H1 (cell line): ENCODE results near the gene IL36A. TPM values are rescaled to one million over a fixed set of nuclear protein-coding genes. Genes with fewer than 3 reads are reported as not detected.

Experiments
- CTCF ChIA-PET: fragments of 300-600 bp; sonication (Branson Sonifier 250); formaldehyde crosslinking; loops from one replicate; lab custom pipeline; 2021; ENCODE audit not compliant: partially characterized antibody; lab: Charles Lee
- POLR2A ChIA-PET: fragments of 300-600 bp; sonication (Branson Sonifier 250); formaldehyde crosslinking; loops from one replicate; lab custom pipeline; 2021; ENCODE audit warnings: inconsistent platforms; ENCODE audit not compliant: partially characterized antibody; lab: Charles Lee
- DNase-seq, 2 experiments: peaks; one replicate each; pipeline versions ENCODE4 v3.0.0 to v3.0.0-alpha.2; 2010 to 2022; ENCODE audit warnings: low spot score in 2 of 2, low read depth in 1 of 2, mixed read lengths in 1 of 2
- FAIRE-seq: peaks from 2 replicates; lab custom pipeline; 2011; peaks lifted over from hg19 to GRCh38; lab: Jason Lieb, UNC
- H2AFZ ChIP-seq: 2 replicates; pipeline ENCODE4 v1.8.1; 2012; ENCODE audit warnings: low read length, inconsistent platforms
- H2AK5ac ChIP-seq: 2 replicates; pipeline ENCODE4 v1.6.1; 2013; ENCODE audit warnings: low read depth, low read length
- H2BK120ac ChIP-seq: replicated peaks from 2 replicates; pipeline ENCODE3; 2013; ENCODE audit warnings: low read depth, low read length, inconsistent platforms
- H2BK12ac ChIP-seq: 2 replicates; pipeline ENCODE4 v1.6.1; 2013; ENCODE audit warnings: low read depth, low read length
- H2BK15ac ChIP-seq: 2 replicates; pipeline ENCODE4 v1.6.1; 2013; ENCODE audit warnings: low read length
- H2BK20ac ChIP-seq: 2 replicates; pipeline ENCODE4 v1.6.1; 2013; ENCODE audit warnings: low read length
- H2BK5ac ChIP-seq: 2 replicates; pipeline ENCODE4 v1.6.1; 2013; ENCODE audit warnings: low read depth, low read length
- H3K14ac ChIP-seq: 2 replicates; pipeline ENCODE4 v1.6.1; 2013; ENCODE audit warnings: inconsistent platforms; ENCODE audit not compliant: insufficient read length
- H3K18ac ChIP-seq: 2 replicates; pipeline ENCODE4 v1.6.1; 2013; ENCODE audit warnings: low read length; ENCODE audit errors: extremely low read depth
- H3K23ac ChIP-seq: 2 replicates; pipeline ENCODE4 v1.6.1; 2013; ENCODE audit warnings: inconsistent platforms; ENCODE audit not compliant: insufficient read length
- H3K23me2 ChIP-seq: 2 replicates; pipeline ENCODE4 v1.6.1; 2013; ENCODE audit warnings: low read depth, low read length
- H3K27ac ChIP-seq: 2 replicates; pipeline ENCODE4 v1.6.1; 2011; ENCODE audit warnings: low read depth, low read length, inconsistent platforms
- H3K27me3 ChIP-seq, 4 experiments: replicated peaks in 1 of 4; 1 replicate in 1 of 4; 2 replicates in 3 of 4; pipeline versions ENCODE4 v1.6.1 to v1.8.1; 2011 to 2013; ENCODE audit warnings: low read length in 3 of 4, mild to moderate bottlenecking in 3 of 4, inconsistent platforms in 2 of 4, mixed read lengths in 2 of 4, moderate library complexity in 1 of 4; ENCODE audit not compliant: control insufficient read depth in 3 of 4, insufficient read depth in 3 of 4; ENCODE audit errors: extremely low read depth in 1 of 4
- H3K36me3 ChIP-seq, 4 experiments: 2 replicates each; pipeline versions ENCODE4 v1.6.1 to v1.8.1; 2011 to 2013; ENCODE audit warnings: mild to moderate bottlenecking in 4 of 4, low read length in 3 of 4, moderate library complexity in 2 of 4, control low read depth in 1 of 4, inconsistent platforms in 1 of 4; ENCODE audit not compliant: insufficient read depth in 4 of 4, control insufficient read depth in 2 of 4
- H3K4ac ChIP-seq: replicated peaks from 2 replicates; pipeline ENCODE3; 2013; ENCODE audit warnings: low read length, low read depth, mixed read lengths, inconsistent platforms; ENCODE audit not compliant: insufficient read length
- H3K4me1 ChIP-seq, 4 experiments: replicated peaks in 1 of 4; 1 replicate in 1 of 4; 2 replicates in 3 of 4; pipeline versions ENCODE4 v1.6.1 to v1.8.1; 2011 to 2013; ENCODE audit warnings: low read length in 3 of 4, inconsistent platforms in 2 of 4, mixed read lengths in 1 of 4; ENCODE audit not compliant: insufficient read depth in 4 of 4, control insufficient read depth in 3 of 4
- H3K4me2 ChIP-seq, 2 experiments: 2 replicates each; pipeline versions ENCODE4 v1.6.1 to v1.8.1; 2011 to 2013; ENCODE audit warnings: low read depth in 2 of 2, low read length in 2 of 2, control low read depth in 1 of 2, inconsistent platforms in 1 of 2, mild to moderate bottlenecking in 1 of 2; ENCODE audit not compliant: insufficient read depth in 1 of 2
- H3K4me3 ChIP-seq, 4 experiments: fragments of 200-600, 300-600 bp in 1 of 4; sonication (generic), shearing (Covaris generic), sonication (Bioruptor Twin) in 1 of 4; 2 replicates each; pipeline versions ENCODE4 v1.5.1 to v1.8.1; 2011 to 2016; ENCODE audit warnings: low read length in 4 of 4, low read depth in 3 of 4, control low read depth in 2 of 4, inconsistent platforms in 2 of 4, mild to moderate bottlenecking in 2 of 4, mixed read lengths in 1 of 4, moderate library complexity in 1 of 4; ENCODE audit not compliant: insufficient read depth in 2 of 4; ENCODE audit errors: extremely low read depth in 1 of 4
- H3K56ac ChIP-seq: replicated peaks from 2 replicates; pipeline ENCODE3; 2013; ENCODE audit warnings: low read depth, mild to moderate bottlenecking, mixed read lengths, low read length, inconsistent platforms; ENCODE audit not compliant: insufficient read length
- H3K79me1 ChIP-seq: 2 replicates; pipeline ENCODE4 v1.6.1; 2013; ENCODE audit warnings: low read depth, low read length, control low read depth
- H3K79me2 ChIP-seq, 2 experiments: 2 replicates each; pipeline versions ENCODE4 v1.6.1 to v1.8.1; 2012 to 2013; ENCODE audit warnings: low read length in 2 of 2, mild to moderate bottlenecking in 2 of 2, inconsistent platforms in 1 of 2; ENCODE audit not compliant: insufficient read depth in 2 of 2, control insufficient read depth in 1 of 2
- H3K9ac ChIP-seq, 4 experiments: replicated peaks in 1 of 4; 1 replicate in 1 of 4; 2 replicates in 3 of 4; pipeline versions ENCODE4 v1.6.1 to v1.8.1; 2011 to 2013; ENCODE audit warnings: low read depth in 3 of 4, low read length in 3 of 4, control low read depth in 2 of 4, mild to moderate bottlenecking in 2 of 4, moderate library complexity in 2 of 4, inconsistent platforms in 1 of 4; ENCODE audit errors: extremely low read depth in 1 of 4
- H3K9me3 ChIP-seq, 2 experiments: 2 replicates each; pipeline versions ENCODE4 v1.6.1 to v1.8.1; 2012 to 2013; ENCODE audit warnings: mild to moderate bottlenecking in 2 of 2, moderate library complexity in 2 of 2, control low read depth in 1 of 2, inconsistent platforms in 1 of 2, low read depth in 1 of 2, low read length in 1 of 2, mixed read lengths in 1 of 2; ENCODE audit not compliant: insufficient read depth in 2 of 2
- H4K20me1 ChIP-seq, 2 experiments: replicated peaks in 1 of 2; 2 replicates each; pipeline versions ENCODE3 to v1.8.1; 2011 to 2013; ENCODE audit warnings: inconsistent platforms in 2 of 2, low read length in 2 of 2, mild to moderate bottlenecking in 1 of 2; ENCODE audit not compliant: insufficient read depth in 2 of 2, control insufficient read depth in 1 of 2
- H4K5ac ChIP-seq: 2 replicates; pipeline ENCODE4 v1.6.1; 2013; ENCODE audit warnings: low read length, low read depth, mixed read lengths, inconsistent platforms; ENCODE audit not compliant: insufficient read length
- H4K8ac ChIP-seq: 2 replicates; pipeline ENCODE4 v1.8.0; 2013; ENCODE audit warnings: mild to moderate bottlenecking, moderate library complexity, low read length, inconsistent platforms; ENCODE audit not compliant: insufficient read depth; ENCODE audit errors: extremely low read depth
- H4K91ac ChIP-seq: replicated peaks from 2 replicates; pipeline ENCODE3; 2013; ENCODE audit warnings: low read length, mixed read lengths, inconsistent platforms; ENCODE audit not compliant: insufficient read length
- ASH2L ChIP-seq: fragments of 200-600, 300-600 bp; sonication (generic); IDR thresholded peaks from one replicate; pipeline ENCODE4 v1.7.1; 2017; ENCODE audit warnings: low read length
- HDAC6 ChIP-seq: IDR thresholded peaks from one replicate; pipeline ENCODE4 v1.7.1; 2012; ENCODE audit warnings: low read depth, mild to moderate bottlenecking, inconsistent platforms, low read length, moderate library complexity
- RAD21 ChIP-seq, 2 experiments: IDR thresholded peaks in 1 of 2; conservative IDR thresholded peaks in 1 of 2; 2 replicates each; pipeline ENCODE4 v1.6.1; 2011; ENCODE audit warnings: low read depth in 2 of 2, low read length in 2 of 2, improper control_type of control experiment in 1 of 2, inconsistent platforms in 1 of 2, mild to moderate bottlenecking in 1 of 2, moderate library complexity in 1 of 2
- RBBP5 ChIP-seq: IDR thresholded peaks from 2 replicates; pipeline ENCODE4 v1.7.1; 2012; ENCODE audit warnings: low read depth, mild to moderate bottlenecking, inconsistent platforms, low read length, moderate library complexity, borderline replicate concordance
- SIN3A ChIP-seq, 2 experiments: IDR thresholded peaks in 1 of 2; conservative IDR thresholded peaks in 1 of 2; 2 replicates each; pipeline ENCODE4 v1.6.1; 2011 to 2012; ENCODE audit warnings: low read length in 2 of 2, improper control_type of control experiment in 1 of 2, low read depth in 1 of 2, mild to moderate bottlenecking in 1 of 2
- SP4 ChIP-seq: IDR thresholded peaks from 2 replicates; pipeline ENCODE4 v1.6.1; 2012; ENCODE audit warnings: low read length, inconsistent platforms
- TBP ChIP-seq: IDR thresholded peaks from 2 replicates; pipeline ENCODE4 v1.6.1; 2011; ENCODE audit warnings: low read depth, low read length, improper control_type of control experiment
- TCF12 ChIP-seq: IDR thresholded peaks from 2 replicates; pipeline ENCODE4 v1.6.1; 2011; ENCODE audit warnings: low read depth, mild to moderate bottlenecking, low read length
- WGBS, 2 experiments: shearing (Covaris generic) in 1 of 2; methylation state at CpG; one replicate each; pipeline versions ENCODE4 v1.1.6 to v1.1.7; 2013 to 2015; ENCODE audit warnings: low lambda C conversion rate in 2 of 2, mixed read lengths in 2 of 2, inconsistent platforms in 1 of 2, low coverage in 1 of 2, missing lambda C conversion rate in 1 of 2; ENCODE audit not compliant: insufficient replicate concordance in 2 of 2, insufficient coverage in 1 of 2, insufficient read length in 1 of 2; ENCODE audit errors: extremely low coverage in 1 of 2, missing lambda C conversion rate in 1 of 2; 5-methylcytosine and 5-hydroxymethylcytosine counted together
- polyA plus RNA-seq, 7 experiments: library from polyadenylated mRNA; depleted of rRNA in 3 of 7; stranded (reverse) in 5 of 7; unstranded in 2 of 7; fragments of >200 nt in 5 of 7; fragments of 200-250 nt in 2 of 7; gene quantifications; 1 replicate in 5 of 7; 2 replicates in 1 of 7; 4 replicates in 1 of 7; pipeline versions ENCODE4 v1.2.1 to v1.2.3, GENCODE V29; 2011 to 2013; ENCODE audit warnings: missing spikeins in 2 of 7, mixed read lengths in 2 of 7
- total RNA-seq: library from RNA; stranded (reverse); fragmentation: NEBNext Ultra II Directional; extraction: Animal tissue kit (Norgen Biotek cat#: 25700); gene quantifications from 2 replicates; pipeline ENCODE4 v1.2.1, GENCODE V29; 2021
- TF ChIP-seq, protein P1 (sequence below): IDR thresholded peaks from 2 replicates; pipeline ENCODE4 v1.6.1; 2012; ENCODE audit warnings: inconsistent platforms
- TF ChIP-seq, protein P2 (sequence below): IDR thresholded peaks from 2 replicates; pipeline ENCODE4 v1.6.1; 2011; ENCODE audit warnings: low read length, improper control_type of control experiment

IL36A gene
- total and polyA plus RNA-seq, 2 of the 8 experiments (the other 6 are each of a cell fraction or from before 2014, with no cell fraction given): not detected

- Histone ChIP-seq H2AFZ (no peak overlapping the region), H3K79me1 (no peaks in the 10 kb centered on the region), H3K4me2 (no peak overlapping the region), H3K9me3 (no peaks in the 10 kb centered on the region), H2BK5ac (no peak overlapping the region), H3K4me1 (no peaks in the 10 kb centered on the region), H3K27me3 (no peaks in the 10 kb centered on the region), H3K27ac (no peak overlapping the region), H3K36me3 (no peaks in the 10 kb centered on the region), H3K18ac (no peak overlapping the region), H2BK12ac (no peak overlapping the region), H3K9ac (no peak overlapping the region), H4K8ac (no peak overlapping the region), H3K23ac (no peak overlapping the region), H2BK20ac (no peak overlapping the region), H4K5ac (no peak overlapping the region), H2BK120ac (no peak overlapping the region), H3K23me2 (no peaks in the 10 kb centered on the region), H3K4ac (no peak overlapping the region), H3K14ac (no peak overlapping the region), H3K56ac (no peak overlapping the region), H2AK5ac (no peak overlapping the region), H2BK15ac (no peak overlapping the region), H4K20me1 (no peaks in the 10 kb centered on the region), H3K79me2 (no peaks in the 10 kb centered on the region), H4K91ac (no peak overlapping the region), H3K4me3 (no peak overlapping the region)
- DNase-seq: no peak
- ChIA-PET CTCF (interaction anchor here (1.5 kb wide), 1 partner anchor 68 kb away, joined by 3 read pairs; no protein-coding TSS in a partner anchor), POLR2A (no interaction called here)
- 81% methylated on average over 8 of the region's 8 CpGs; no CpG with 5 or more reads in 1 of the 2 experiments for WGBS, 2 experiments
- FAIRE-seq: no peak
- no peak for TF ChIP-seq HDAC6
- TF ChIP-seq TCF12: no peak
- TF ChIP-seq, protein P1, sequence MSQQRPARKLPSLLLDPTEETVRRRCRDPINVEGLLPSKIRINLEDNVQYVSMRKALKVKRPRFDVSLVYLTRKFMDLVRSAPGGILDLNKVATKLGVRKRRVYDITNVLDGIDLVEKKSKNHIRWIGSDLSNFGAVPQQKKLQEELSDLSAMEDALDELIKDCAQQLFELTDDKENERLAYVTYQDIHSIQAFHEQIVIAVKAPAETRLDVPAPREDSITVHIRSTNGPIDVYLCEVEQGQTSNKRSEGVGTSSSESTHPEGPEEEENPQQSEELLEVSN: no peak
- no peak for TF ChIP-seq TBP
- no peak for TF ChIP-seq ASH2L
- TF ChIP-seq RBBP5: no peak
- TF ChIP-seq, protein P2, sequence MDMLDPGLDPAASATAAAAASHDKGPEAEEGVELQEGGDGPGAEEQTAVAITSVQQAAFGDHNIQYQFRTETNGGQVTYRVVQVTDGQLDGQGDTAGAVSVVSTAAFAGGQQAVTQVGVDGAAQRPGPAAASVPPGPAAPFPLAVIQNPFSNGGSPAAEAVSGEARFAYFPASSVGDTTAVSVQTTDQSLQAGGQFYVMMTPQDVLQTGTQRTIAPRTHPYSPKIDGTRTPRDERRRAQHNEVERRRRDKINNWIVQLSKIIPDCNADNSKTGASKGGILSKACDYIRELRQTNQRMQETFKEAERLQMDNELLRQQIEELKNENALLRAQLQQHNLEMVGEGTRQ: no peak
- TF ChIP-seq RAD21 (IDR thresholded peaks at IDR 0.05 in 1 of 2, conservative IDR thresholded peaks at IDR 0.05 in 1 of 2; ENCODE audit: low read depth in 2 of 2, low read length in 2 of 2): no peak
- no peak for TF ChIP-seq SP4
- TF ChIP-seq SIN3A (conservative IDR thresholded peaks at IDR 0.05 in 1 of 2, IDR thresholded peaks at IDR 0.05 in 1 of 2; ENCODE audit: low read depth in 1 of 2, low read length in 2 of 2): no peak
These were observed 7.4 kb downstream of the IL36A start for GRCh38 chr2:113012436-113013335.
